ENCODE measurements around the gene EFCAB8.

The EFCAB8 gene

DNA sequence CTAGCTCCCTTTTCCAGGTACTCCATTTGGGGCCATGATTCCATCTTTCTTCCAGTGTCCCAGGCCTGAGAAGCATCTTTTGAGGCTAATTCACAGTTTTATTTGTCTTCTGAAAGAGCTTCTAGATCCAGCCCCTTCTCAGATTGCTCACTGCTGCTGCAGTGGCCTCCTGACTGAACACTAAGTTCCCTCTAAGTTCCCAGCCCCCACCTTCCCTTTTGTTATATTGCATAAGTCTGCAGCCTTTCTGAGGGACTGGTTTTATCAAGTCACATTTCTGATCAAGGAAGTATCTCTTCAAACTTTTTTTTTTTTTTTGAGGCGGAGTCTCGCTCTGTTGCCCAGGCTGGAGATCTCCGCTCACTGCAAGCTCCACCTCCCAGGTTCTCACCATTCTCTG, 28.3 kb upstream of the EFCAB8 start:
- H3K4me3 ChIP-seq (ENCODE audit: low read depth, low read length): no peak overlapping the region
- DNase-seq (ENCODE audit: low read depth): no peak
- TF ChIP-seq CTCF (IDR thresholded peaks at IDR 0.05; ENCODE audit: low read depth, low read length, missing control alignments): no peak

GRCh38 chr20:32831982-32832381, 26.7 kb upstream of the EFCAB8 start:
- no peak for DNase-seq (ENCODE audit: low read depth)
- TF ChIP-seq CTCF (IDR thresholded peaks at IDR 0.05; ENCODE audit: low read depth, low read length, missing control alignments): no peak
- no peak overlapping the region for H3K4me3 ChIP-seq (ENCODE audit: low read depth, low read length)

DNA sequence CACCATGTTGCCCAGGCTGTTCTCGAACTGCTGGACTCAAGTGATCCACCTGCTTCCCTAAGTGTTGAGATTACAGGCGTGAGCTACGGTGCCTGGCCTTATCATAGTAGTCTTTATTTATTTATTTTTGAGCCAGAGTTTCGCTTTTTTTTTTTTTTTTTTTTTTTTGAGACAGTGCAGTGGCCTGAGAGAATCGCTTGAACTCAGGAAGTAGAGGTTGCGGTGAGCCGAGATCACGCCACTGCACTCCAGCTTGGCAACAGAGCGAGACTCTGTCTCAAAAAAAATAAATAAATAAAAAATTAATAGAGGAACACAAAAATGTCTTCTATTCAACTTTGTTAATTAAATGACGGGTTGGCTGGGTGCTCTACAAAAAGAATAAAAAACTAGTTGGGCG, 26.1 kb upstream of the EFCAB8 start:
- no peak for TF ChIP-seq CTCF (IDR thresholded peaks at IDR 0.05; ENCODE audit: low read depth, low read length, missing control alignments)
- DNase-seq (ENCODE audit: low read depth): no peak

GRCh38 chr20:32834972-32835371, 23.8 kb upstream of the EFCAB8 start:
- no peak for DNase-seq (ENCODE audit: low read depth)
- H3K4me3 ChIP-seq (ENCODE audit: low read depth, low read length): no peak overlapping the region
- no peak for TF ChIP-seq CTCF (IDR thresholded peaks at IDR 0.05; ENCODE audit: low read depth, low read length, missing control alignments)

More for the DNA sequence above, 26.1 kb upstream of the EFCAB8 start:
- no peak overlapping the region for H3K4me3 ChIP-seq (ENCODE audit: low read depth, low read length)

DNA sequence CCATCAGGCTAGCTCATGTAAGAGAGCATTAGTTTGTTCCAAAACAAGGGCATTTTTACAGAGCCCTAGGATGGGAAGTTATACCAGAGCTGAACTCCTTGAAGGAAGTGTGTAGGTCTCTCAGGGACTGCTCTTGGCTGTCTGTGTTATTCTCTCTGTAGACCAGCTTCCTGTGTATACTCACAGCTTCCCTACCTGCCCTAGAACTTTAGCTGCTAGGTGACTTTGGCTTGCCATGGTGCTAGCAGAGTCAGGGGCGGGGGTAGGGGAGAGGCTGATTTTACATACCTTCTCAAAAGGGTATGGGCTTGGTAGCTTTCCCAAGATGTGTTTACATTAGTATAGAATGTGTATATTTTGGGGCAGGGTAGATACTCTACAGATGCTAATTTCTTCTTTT, 21.6 kb upstream of the EFCAB8 start:
- TF ChIP-seq CTCF (IDR thresholded peaks at IDR 0.05; ENCODE audit: low read depth, low read length, missing control alignments): no peak
- no peak for DNase-seq (ENCODE audit: low read depth)
- no peak overlapping the region for H3K4me3 ChIP-seq (ENCODE audit: low read depth, low read length)

DNA sequence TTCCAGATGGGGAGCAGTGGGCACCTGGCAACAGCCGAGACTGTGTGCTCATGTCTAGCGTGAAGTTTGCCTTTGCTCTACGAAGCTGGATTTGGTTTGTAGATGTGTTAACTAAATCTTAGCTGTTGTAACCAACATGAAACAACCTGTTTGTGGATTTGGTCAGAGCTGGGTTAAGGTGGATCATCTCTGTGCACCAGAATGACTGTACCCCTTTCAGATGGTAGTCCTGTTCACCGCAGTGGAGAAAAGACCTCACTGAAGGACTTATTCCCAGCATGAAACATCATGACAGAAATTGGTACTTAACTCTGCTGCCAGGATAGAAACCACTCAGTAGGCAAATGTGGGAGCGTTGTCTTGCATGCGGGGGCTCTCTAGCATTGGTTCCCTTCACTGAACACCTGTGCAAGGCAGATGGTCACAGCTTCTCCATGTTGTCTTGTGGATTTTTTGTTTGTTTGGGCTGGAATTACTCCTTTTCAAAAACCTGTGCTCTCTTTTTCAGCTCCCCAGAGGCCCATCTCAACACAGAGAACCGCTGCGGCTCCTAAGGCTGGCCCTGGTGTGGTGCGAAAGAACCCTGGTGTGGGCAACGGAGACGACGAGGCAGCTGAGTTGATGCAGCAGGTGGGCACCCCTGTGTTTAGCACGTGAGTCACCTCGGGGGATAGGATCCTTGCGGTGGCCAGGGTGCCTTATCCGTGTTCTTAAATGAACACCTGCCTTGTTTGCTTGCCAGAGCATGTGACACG, 19.3 kb upstream of the EFCAB8 start:
- no peak overlapping the region for H3K4me3 ChIP-seq (ENCODE audit: low read depth, low read length)
- TF ChIP-seq CTCF (IDR thresholded peaks at IDR 0.05; ENCODE audit: low read depth, low read length, missing control alignments): no peak
- DNase-seq (ENCODE audit: low read depth): no peak

- no peak for TF ChIP-seq CTCF (IDR thresholded peaks at IDR 0.05; ENCODE audit: low read depth, low read length, missing control alignments)
- no peak overlapping the region for H3K4me3 ChIP-seq (ENCODE audit: low read depth, low read length)
- no peak for DNase-seq (ENCODE audit: low read depth)
Measured at GRCh38 chr20:32839982-32840285, 18.8 kb upstream of the EFCAB8 start.

Measured in GM12864 (cell line).